ENCODE measurements around the gene CRIP2. TPM values are rescaled to one million over a fixed set of nuclear protein-coding genes. Genes with fewer than 3 reads are reported as not detected.

The CRIP2 gene
- total RNA-seq, 4 donors from 2014 or later: 103 to 203 (median 141) TPM

DNA sequence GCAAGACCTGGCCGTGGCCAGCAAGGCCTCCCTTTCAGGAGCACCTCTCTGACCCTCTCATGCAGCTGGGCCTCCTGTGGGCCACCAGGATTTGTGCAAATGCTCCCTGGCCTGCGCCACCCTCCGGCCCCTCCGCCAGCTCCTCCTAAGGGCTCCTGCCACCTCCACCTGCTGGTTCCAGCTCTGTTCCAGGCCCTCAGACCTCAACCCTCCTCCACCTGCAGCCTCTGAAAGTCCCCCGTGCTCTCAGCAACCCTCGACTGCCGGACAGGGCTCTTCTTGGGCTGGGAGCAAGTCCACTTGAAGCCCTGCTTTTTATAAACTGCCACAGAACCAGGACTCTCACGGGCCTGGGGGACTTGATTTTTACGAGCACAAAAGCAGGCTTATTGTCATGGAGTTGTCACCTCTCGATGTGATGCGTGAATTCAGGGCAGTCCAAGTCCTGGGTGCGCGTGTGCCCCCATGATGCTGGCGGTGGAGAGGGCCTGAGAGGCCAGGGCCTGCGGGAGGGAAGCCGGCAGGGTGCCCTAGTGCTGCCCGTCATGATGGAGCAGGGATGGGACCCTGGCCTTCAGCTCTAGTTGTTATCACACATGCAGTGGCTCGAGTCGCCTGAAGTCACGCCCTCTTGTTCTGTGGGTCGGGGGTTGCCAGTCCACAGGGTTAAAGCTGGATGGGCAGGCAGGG lies 25.6 kb downstream of the CRIP2 start:
- TF ChIP-seq POLR2A (IDR thresholded peaks at IDR 0.05): no peak
- TF ChIP-seq, protein P1, sequence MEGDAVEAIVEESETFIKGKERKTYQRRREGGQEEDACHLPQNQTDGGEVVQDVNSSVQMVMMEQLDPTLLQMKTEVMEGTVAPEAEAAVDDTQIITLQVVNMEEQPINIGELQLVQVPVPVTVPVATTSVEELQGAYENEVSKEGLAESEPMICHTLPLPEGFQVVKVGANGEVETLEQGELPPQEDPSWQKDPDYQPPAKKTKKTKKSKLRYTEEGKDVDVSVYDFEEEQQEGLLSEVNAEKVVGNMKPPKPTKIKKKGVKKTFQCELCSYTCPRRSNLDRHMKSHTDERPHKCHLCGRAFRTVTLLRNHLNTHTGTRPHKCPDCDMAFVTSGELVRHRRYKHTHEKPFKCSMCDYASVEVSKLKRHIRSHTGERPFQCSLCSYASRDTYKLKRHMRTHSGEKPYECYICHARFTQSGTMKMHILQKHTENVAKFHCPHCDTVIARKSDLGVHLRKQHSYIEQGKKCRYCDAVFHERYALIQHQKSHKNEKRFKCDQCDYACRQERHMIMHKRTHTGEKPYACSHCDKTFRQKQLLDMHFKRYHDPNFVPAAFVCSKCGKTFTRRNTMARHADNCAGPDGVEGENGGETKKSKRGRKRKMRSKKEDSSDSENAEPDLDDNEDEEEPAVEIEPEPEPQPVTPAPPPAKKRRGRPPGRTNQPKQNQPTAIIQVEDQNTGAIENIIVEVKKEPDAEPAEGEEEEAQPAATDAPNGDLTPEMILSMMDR (IDR thresholded peaks at IDR 0.05): no peak
- no peak overlapping the region for H3K4me3 ChIP-seq (ENCODE audit: low read depth, poor library complexity, severe bottlenecking)
- DNase-seq (ENCODE audit: low spot score in 2 of 2): no peak
- WGBS, 2 donors: 82 to 88% methylated on average over 17 to 21 of the region's 21 CpGs
- intact Hi-C loops (cut with DNase I; ENCODE audit: low total_unique reads): no loop called here

DNA sequence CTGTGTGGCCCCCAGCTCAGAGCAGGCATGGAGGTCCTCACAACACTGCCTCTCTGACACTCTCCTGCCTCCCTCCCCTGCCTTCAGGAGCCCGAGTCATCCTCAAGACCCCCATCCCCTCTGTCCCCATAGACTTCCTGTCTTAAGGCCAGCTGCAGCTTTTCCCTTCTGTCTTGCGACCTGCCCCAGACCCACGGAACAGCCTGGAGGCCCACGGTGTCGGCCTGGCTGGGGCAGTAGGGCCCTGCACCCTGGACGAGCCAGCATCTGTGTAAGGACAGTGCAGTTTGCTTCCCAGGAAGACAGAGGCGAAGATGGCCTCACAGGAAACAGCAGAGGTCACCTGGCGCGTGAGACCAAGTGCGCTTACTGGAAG lies 26.1 kb downstream of the CRIP2 start:
- 70 to 80% methylated on average over 10 of the region's 10 CpGs for WGBS, 2 donors
- no peak for DNase-seq (ENCODE audit: low spot score in 2 of 2)
- TF ChIP-seq, protein P1 (IDR thresholded peaks at IDR 0.05): no peak
- no peak for TF ChIP-seq POLR2A (IDR thresholded peaks at IDR 0.05)
- no peak overlapping the region for H3K4me3 ChIP-seq (ENCODE audit: low read depth, poor library complexity, severe bottlenecking)
- intact Hi-C loops (cut with DNase I; ENCODE audit: low total_unique reads): no loop called here

DNA sequence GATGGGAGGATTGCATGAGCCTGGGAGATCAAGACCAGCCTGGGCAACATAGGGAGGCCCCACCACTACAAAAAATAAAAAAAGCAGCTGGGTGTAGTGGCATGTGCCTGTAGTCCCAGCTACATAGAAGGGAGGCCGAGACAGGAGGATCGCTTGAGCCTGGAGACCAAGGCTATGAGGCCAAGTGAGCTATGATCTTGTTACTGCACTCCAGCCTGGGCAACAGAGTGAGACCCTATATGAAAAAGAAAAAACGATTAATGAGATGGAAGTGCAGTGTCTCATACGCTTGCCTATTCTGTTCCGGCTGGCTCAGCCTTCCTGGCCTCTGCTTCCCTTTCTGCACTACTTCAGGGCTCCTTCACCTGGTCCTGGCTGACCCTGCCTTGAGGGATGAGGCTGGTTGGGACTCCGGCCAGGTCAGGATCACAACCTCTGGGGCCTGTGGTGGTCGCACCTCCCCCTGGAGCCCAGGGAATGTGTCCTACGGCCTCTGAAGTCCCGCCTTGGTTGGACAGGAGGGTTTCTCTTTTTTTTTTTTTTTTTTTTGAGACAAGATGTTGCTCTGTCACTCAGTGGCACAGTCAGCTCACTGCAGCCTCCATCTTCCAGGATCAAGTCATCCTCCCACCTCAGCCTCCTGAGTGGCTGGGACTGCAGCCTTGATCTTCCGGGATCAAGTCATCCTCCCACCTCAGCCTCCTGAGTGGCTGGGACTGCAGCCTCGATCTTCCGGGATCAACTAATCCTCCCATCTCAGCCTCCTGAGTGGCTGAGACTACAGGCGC lies 27.1 kb downstream of the CRIP2 start:
- peak in 1 of 2 donors; percentile 84 for DNase-seq (ENCODE audit: low spot score in 2 of 2)
- intact Hi-C loops (cut with DNase I; ENCODE audit: low total_unique reads): no loop called here
- WGBS, 2 donors: 83 to 87% methylated on average over 13 of the region's 13 CpGs
- no peak for TF ChIP-seq POLR2A (IDR thresholded peaks at IDR 0.05)
- TF ChIP-seq, protein P1 (IDR thresholded peaks at IDR 0.05): no peak
- H3K4me3 ChIP-seq (ENCODE audit: low read depth, poor library complexity, severe bottlenecking): no peak overlapping the region

DNA sequence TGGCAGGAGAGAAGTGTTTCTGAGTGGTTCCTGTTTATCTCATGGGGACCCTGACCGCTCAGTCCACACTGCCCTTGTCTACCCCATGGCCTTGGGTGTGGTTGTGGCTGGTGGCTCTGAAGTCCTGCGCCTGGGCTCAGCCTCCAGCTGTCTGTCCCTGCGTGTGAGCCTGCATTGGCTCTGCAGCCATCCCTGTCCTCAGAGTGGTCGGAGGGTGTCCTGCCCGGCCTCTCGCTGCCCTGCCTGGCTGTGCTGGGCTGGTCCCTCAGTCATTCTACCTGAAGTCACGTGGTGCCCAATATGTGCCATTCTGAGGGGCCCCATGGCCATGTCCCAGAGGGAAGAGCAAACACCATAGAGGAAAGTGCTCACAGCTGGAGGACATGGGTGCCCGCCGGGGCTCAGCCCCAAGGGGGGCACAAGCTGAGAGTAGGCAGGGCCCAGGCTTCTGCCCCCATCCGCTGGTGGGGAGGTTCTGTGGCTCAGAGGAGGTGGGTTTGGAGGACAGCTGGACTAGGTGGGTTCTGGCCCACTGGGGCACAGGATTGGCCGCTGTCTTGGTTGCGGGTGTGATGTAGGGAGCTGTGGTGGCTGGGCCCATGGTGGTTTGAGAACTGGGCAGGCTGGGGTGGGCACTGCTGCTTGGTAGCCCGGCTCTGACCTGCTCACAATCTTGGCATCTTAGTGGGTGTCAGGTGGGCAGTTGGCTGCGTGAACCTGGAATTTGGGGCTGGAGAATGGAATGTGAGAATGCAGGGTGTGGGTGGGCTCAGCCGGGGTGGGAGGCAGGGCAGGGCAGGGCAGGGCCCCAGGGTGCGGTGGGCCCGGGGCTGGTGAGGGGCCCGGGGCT lies 28.1 kb downstream of the CRIP2 start:
- intact Hi-C loops (cut with DNase I; ENCODE audit: low total_unique reads): no loop called here
- 72 to 79% methylated on average over 13 to 14 of the region's 18 CpGs for WGBS, 2 donors

DNA sequence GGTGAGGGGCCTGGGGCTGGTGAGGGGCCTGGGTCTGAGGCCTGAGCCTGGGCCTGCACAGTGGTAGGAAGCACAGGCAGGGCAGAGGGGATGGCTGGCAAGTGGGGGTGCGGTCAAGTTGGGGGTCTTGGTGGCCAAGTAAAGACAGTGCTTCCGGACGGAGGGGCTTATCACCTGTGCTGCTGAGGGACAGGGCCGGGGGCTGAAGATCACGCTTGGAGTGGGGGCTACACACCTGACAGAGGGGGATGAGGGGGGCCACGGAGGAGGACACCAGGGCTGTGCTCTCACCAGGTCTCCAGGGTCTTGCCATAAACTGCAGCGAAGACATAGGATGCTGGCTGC lies 28.6 kb downstream of the CRIP2 start:
- 82 to 86% methylated on average over 7 of the region's 7 CpGs for WGBS, 2 donors

More for the DNA sequence above, 28.1 kb downstream of the CRIP2 start:
- no peak overlapping the region for H3K4me3 ChIP-seq (ENCODE audit: low read depth, poor library complexity, severe bottlenecking)
- no peak for DNase-seq (ENCODE audit: low spot score in 2 of 2)
- TF ChIP-seq POLR2A (IDR thresholded peaks at IDR 0.05): no peak
- TF ChIP-seq, protein P1 (IDR thresholded peaks at IDR 0.05): no peak

More for the DNA sequence above, 28.6 kb downstream of the CRIP2 start:
- H3K4me3 ChIP-seq (ENCODE audit: low read depth, poor library complexity, severe bottlenecking): no peak overlapping the region
- intact Hi-C loops (cut with DNase I; ENCODE audit: low total_unique reads): no loop called here
- TF ChIP-seq, protein P1 (IDR thresholded peaks at IDR 0.05): no peak
- no peak for TF ChIP-seq POLR2A (IDR thresholded peaks at IDR 0.05)
- no peak for DNase-seq (ENCODE audit: low spot score in 2 of 2)
